Measurements from ENCODE around the gene MCRIP2.

Gene MCRIP2

DNA sequence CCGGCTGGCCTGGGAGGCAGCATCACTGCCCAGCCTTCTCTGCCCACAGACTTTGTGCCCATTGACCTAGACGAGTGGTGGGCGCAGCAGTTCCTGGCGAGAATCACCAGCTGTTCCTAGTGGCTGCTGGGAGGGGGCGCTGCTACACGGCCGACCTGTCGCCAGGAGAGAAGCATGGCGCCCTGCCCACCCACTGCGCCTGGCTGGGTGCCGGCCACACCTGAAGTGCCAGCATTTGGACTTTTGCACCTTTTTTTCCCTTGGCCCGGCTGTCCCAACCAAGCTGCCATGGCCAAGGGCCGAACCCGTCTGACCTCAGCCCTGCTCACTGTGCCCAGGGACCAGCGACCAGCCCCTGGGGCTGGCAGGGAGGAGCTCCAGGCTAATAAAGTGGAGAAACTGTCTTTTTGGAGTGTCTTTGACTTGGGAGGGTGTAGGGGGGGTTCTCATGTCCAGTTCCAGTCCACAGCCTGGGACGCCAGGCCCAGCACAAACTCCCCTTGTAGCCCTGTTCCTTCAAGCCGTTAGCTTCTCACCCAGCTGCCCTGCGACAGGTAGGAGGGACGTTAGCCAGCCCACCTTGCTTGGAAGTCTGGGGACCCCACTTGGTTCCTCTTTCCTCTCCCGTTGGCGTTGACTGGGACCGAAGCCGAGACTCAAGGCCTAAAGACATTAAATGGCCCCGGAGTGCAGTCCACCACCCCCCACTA lies 6.6 kb downstream of the MCRIP2 start:
- H3K9ac ChIP-seq (ENCODE audit: low read length): peak overlapping the region; percentile 90

GRCh38 chr16:648781-649589 lies 7.4 kb downstream of the MCRIP2 start, which contains the start of gene WDR90:
TSS of gene WDR90 (plus strand) at chr16:649365. CDS start at chr16:649417, 52 bp downstream.
- Histone ChIP-seq H3K4me2 (ENCODE audit: low read length) (peak within 1 kb of the TSS; percentile 99), H3K4me3 (ENCODE audit: low read depth, low read length, poor library complexity, severe bottlenecking) (peak within 1 kb of the TSS; percentile 88), H3K9me2 (ENCODE audit: low read depth, low read length) (no peaks in the 10 kb centered on the region), H3F3A (ENCODE audit: insufficient read depth, low read length) (no peaks in the 10 kb centered on the region), H3K9ac (ENCODE audit: low read length) (peak within 1 kb of the TSS; percentile 90), H3K36me3 (ENCODE audit: insufficient read depth, low read length) (peaks cover 21% of the 10 kb centered on the region), H3K9me3 (ENCODE audit: low read length) (no peaks in the 10 kb centered on the region), H3K4me1 (ENCODE audit: insufficient read depth, low read length, severe bottlenecking) (peaks cover 43% of the 10 kb centered on the region), H3K79me2 (ENCODE audit: insufficient read depth, low read length) (no peaks in the 10 kb centered on the region), H4K20me1 (ENCODE audit: insufficient read depth, low read length) (no peaks in the 10 kb centered on the region), H2AFZ (ENCODE audit: low read length) (no peak within 1 kb of the TSS), H3K27ac (ENCODE audit: low read depth, low read length, poor library complexity, severe bottlenecking) (peak within 1 kb of the TSS; percentile 64), H3K27me3 (ENCODE audit: insufficient read depth, low read length) (no peaks in the 10 kb centered on the region)
- TF ChIP-seq EZH2 (IDR thresholded peaks at IDR 0.05; ENCODE audit: borderline replicate concordance, low read length): no peak
- TF ChIP-seq CTCF (IDR thresholded peaks at IDR 0.05; ENCODE audit: low read length): no peak

More for the DNA sequence above, 6.6 kb downstream of the MCRIP2 start:
- H3K4me2 ChIP-seq (ENCODE audit: low read length): peak overlapping the region; percentile 99
- H4K20me1 ChIP-seq (ENCODE audit: insufficient read depth, low read length): no peaks in the 10 kb centered on the region
- H3K4me1 ChIP-seq (ENCODE audit: insufficient read depth, low read length, severe bottlenecking): peaks cover 43% of the 10 kb centered on the region
- TF ChIP-seq CTCF (IDR thresholded peaks at IDR 0.05; ENCODE audit: low read length): peak; percentile 76
- TF ChIP-seq EZH2 (IDR thresholded peaks at IDR 0.05; ENCODE audit: borderline replicate concordance, low read length): no peak
- no peaks in the 10 kb centered on the region for H3K9me2 ChIP-seq (ENCODE audit: low read depth, low read length)
- no peaks in the 10 kb centered on the region for H3F3A ChIP-seq (ENCODE audit: insufficient read depth, low read length)
- no peaks in the 10 kb centered on the region for H3K27me3 ChIP-seq (ENCODE audit: insufficient read depth, low read length)
- no peaks in the 10 kb centered on the region for H3K79me2 ChIP-seq (ENCODE audit: insufficient read depth, low read length)
- no peak overlapping the region for H2AFZ ChIP-seq (ENCODE audit: low read length)
- peak overlapping the region; percentile 64 for H3K27ac ChIP-seq (ENCODE audit: low read depth, low read length, poor library complexity, severe bottlenecking)
- H3K36me3 ChIP-seq (ENCODE audit: insufficient read depth, low read length): peaks cover 13% of the 10 kb centered on the region
- peak overlapping the region; percentile 88 for H3K4me3 ChIP-seq (ENCODE audit: low read depth, low read length, poor library complexity, severe bottlenecking)
- H3K9me3 ChIP-seq (ENCODE audit: low read length): no peaks in the 10 kb centered on the region

DNA sequence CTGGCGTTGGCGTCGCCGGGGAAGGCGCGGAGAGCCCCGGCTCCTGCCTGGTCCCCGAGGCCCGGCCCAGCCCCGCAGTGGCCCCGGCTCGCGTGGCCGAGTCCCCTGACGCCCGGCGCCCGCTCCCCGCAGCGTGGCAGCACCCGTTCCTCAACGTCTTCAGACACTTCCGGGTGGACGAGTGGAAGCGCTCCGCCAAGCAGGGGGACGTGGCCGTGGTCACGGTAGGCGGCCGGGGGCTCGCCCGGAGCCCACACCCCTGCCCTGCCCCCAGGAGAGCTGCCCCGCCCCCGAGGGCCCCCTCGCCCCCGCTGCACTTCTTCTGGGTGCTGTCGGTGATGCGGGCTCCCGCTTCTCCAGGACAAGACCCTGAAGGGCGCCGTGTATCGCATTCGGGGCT lies 8.0 kb downstream of the MCRIP2 start:
- no peaks in the 10 kb centered on the region for H3F3A ChIP-seq (ENCODE audit: insufficient read depth, low read length)
- no peaks in the 10 kb centered on the region for H4K20me1 ChIP-seq (ENCODE audit: insufficient read depth, low read length)
- H2AFZ ChIP-seq (ENCODE audit: low read length): no peak overlapping the region
- H3K9me2 ChIP-seq (ENCODE audit: low read depth, low read length): no peaks in the 10 kb centered on the region
- no peak overlapping the region for H3K27ac ChIP-seq (ENCODE audit: low read depth, low read length, poor library complexity, severe bottlenecking)
- H3K4me1 ChIP-seq (ENCODE audit: insufficient read depth, low read length, severe bottlenecking): peaks cover 43% of the 10 kb centered on the region
- peak overlapping the region; percentile 88 for H3K4me3 ChIP-seq (ENCODE audit: low read depth, low read length, poor library complexity, severe bottlenecking)
- H3K36me3 ChIP-seq (ENCODE audit: insufficient read depth, low read length): peaks cover 18% of the 10 kb centered on the region
- H3K9me3 ChIP-seq (ENCODE audit: low read length): no peaks in the 10 kb centered on the region
- H3K79me2 ChIP-seq (ENCODE audit: insufficient read depth, low read length): no peaks in the 10 kb centered on the region
- H3K4me2 ChIP-seq (ENCODE audit: low read length): peak overlapping the region; percentile 99
- H3K9ac ChIP-seq (ENCODE audit: low read length): peak overlapping the region; percentile 80
- TF ChIP-seq EZH2 (IDR thresholded peaks at IDR 0.05; ENCODE audit: borderline replicate concordance, low read length): no peak
- no peak for TF ChIP-seq CTCF (IDR thresholded peaks at IDR 0.05; ENCODE audit: low read length)
- H3K27me3 ChIP-seq (ENCODE audit: insufficient read depth, low read length): no peaks in the 10 kb centered on the region
